Glomerular visceral epithelial cell (primary cell): ENCODE data around the gene ZBTB22.
"Not testable (repeated sequence)": the region's sequence is repeated elsewhere in the genome, so short reads cannot be mapped to it uniquely, and the experiment has no call there.

ENCODE experiments used
- DNase-seq: peaks from one replicate; pipeline ENCODE4 v3.0.0-alpha.2; 2016; ENCODE audit errors: extremely low spot score

Gene ZBTB22

GRCh38 chr6:33301877-33302276 lies 15.7 kb downstream of the ZBTB22 start:
- no peak for DNase-seq

DNA sequence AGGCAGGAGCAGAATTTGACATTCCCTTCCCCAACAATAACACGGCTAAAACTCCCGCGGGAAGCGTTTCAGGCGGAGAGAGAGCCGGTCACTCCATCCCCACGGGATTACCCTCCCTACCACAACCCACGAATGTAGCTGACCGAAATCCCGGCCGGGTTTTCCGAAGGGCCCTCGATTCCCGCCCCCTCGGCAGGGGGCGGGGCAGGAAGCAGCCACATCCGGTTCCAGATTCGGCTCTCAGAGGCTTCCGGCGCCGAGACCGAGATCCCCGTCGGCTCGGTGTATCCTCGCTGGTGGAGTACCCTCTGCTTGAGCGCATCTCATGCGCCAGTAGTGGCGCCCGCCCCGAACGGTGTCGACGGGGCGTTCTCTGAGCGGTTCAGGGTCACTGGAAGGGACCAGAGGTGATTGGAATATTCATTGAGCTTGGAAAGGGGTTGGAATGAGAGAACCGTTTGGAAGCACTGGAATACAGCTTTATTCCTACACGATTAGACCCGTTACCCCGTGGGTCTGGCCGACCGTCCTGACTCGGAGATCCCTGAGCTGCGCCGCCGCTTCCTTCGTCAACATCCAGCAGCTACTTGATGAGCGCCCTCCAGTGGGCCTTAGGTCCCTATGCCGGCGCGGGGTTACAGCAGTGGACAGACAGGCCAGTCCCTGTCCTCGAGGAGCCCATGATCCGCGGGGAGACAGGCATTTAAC lies 18.2 kb downstream of the ZBTB22 start:
- DNase-seq: peak; percentile 95

GRCh38 chr6:33298773-33299236 lies 18.7 kb downstream of the ZBTB22 start, which contains the start of gene RGL2:
Gene RGL2, minus strand, starts transcription at chr6:33298942. Its CDS starts 332 bp downstream, at chr6:33298610.
- peak; percentile 72 for DNase-seq

DNA sequence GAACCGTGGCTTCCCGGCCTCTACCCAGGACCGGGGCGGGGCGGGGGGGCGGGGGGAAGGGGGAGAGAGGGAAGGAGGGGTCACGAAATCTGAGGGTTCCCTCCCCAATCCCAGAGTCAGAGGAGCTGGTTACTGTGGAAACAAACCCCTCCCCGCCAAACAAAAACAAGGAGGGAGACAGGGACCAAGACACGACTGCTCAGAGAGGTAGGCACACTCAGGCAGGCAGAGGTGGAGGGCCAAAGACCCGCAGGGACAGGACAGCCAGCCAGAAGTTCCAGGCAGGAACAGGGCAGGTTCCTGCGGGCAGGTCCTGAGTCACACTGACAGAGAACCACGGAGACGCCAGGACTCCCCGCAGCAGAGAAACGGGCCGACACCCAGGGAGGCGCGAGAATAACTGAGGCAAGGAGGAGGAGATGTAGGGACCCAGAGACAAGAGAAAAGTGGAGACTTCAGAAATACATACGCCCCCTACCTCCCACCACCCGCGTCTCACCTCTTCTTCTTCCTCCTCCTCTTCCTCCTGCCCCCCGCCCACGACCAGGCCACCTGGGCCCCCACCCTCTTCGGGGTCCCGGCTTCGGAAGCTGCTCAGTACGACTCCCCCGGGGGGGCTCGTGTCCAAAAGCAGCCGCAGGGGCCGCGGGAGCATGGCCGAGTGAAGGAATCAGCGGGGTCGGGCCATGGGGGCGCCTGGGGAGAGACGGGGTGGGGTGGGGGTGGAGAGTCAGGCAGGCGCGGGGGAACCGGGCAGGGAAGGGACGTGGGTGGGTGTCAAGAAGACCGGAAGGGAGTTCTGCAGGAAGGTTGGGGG lies 19.4 kb downstream of the ZBTB22 start:
- DNase-seq: peak; percentile 91

GRCh38 chr6:33297406-33297955 lies 20.1 kb downstream of the ZBTB22 start:
- DNase-seq: no peak

- DNase-seq: no peak
Observed at GRCh38 chr6:33296797-33297405, 20.6 kb downstream of the ZBTB22 start.

DNA sequence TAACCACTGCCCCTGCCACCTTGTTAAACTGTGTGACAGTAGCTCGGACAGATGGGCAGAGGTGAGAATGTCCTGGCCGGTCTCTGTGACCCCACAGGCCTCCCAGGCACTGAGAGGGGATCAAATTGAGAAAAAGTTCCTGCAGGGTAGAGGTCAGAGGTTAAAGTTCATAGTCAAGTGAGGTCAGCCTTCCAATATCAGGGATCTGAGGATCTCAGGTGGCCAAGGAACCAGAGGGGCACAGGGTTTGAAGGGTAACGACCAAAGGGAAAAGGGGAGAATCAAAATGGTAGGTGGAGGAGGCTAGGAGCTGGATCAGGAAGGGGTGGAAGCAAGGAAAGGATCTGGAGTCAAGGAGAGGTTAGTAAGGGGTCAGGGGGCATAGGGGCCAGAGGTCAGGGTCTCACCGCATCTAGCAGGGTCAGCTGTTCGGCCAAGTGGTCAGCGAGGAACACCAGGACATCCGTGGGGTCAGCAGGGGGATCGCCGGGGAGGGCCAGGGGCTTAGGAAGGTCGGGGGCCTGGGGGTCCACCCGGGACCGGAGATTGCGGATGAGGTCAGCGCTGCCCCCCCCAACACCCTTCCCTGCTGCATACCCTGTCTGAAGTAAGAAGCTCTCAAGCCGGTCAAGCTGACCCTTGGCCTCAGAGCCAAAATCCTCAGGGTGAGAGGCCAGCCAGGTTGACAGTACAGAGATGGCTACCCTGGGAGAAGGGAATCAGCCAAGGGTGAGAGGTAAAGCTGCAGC lies 21.7 kb downstream of the ZBTB22 start:
- DNase-seq: no peak

DNA sequence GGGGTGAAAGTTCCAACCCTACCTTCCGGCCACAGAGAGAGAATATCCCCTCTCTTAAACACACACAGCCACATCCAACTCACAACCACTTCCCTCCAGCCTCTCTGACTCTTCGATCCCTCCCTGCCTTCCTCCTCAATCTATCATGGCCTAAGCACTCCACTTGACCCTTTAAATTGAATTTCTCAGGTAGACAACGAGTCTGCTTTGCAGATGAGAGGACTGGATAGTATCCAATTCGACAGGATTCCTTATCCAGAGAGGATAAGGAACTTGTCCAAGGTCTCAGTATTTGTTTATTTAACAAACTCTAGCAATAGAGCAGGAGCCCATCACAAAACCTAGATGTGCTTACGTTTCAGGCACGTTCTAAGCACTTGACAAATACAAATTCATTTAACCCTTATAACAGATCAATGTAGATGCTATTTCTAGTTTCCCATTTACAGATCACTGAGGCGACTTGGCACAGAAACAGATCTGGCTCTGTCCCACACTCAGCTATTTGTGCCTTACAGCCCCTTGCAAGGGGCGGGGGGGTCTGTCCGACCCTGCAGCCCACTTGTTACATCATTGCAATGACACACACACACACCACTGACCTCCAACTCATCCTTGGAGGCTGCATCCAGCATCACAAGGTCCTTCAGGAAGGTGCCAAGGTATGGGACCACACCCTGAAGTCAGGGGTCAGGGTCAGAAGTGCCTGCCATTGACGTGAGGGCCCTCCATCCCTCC lies 23.3 kb downstream of the ZBTB22 start:
- no peak for DNase-seq

GRCh38 chr6:33292996-33293682 lies 24.4 kb downstream of the ZBTB22 start:
- no peak for DNase-seq

- no peak for DNase-seq
Observed at GRCh38 chr6:33290459-33290858, 27.1 kb downstream of the ZBTB22 start.

DNA sequence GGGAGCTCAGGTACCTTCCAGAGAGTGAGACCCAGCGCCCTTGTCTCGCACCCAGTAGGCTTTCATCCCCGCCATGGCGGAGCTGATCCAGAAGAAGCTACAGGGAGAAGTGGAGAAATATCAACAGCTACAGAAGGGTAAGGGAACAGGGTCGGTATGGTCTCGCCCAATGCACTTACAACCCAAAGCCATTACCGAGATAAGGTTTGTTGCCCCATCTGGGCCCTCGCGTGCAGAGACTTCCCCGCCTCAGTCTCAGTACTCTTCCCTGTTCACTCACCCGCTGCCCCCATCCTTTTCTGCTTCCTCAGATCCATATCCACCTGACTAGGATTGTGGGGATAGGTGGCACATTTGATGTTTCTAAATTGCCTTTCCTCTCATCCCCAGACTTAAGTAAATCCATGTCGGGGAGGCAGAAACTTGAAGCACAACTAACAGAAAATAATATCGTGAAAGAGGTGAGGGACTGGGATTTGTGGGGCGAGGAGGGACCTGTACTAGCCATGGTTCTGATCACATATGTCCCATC lies 27.7 kb downstream of the ZBTB22 start:
- no peak for DNase-seq

GRCh38 chr6:33288921-33289783 lies 28.4 kb downstream of the ZBTB22 start, which contains the start of the genes PFDN6 and WDR46:
Gene PFDN6, plus strand, starts transcription at chr6:33289601. Its CDS starts 256 bp downstream, at chr6:33289857.
Gene WDR46, minus strand, starts transcription at chr6:33289239. Its CDS starts 69 bp downstream, at chr6:33289170.
- peak; percentile 85 for DNase-seq

DNA sequence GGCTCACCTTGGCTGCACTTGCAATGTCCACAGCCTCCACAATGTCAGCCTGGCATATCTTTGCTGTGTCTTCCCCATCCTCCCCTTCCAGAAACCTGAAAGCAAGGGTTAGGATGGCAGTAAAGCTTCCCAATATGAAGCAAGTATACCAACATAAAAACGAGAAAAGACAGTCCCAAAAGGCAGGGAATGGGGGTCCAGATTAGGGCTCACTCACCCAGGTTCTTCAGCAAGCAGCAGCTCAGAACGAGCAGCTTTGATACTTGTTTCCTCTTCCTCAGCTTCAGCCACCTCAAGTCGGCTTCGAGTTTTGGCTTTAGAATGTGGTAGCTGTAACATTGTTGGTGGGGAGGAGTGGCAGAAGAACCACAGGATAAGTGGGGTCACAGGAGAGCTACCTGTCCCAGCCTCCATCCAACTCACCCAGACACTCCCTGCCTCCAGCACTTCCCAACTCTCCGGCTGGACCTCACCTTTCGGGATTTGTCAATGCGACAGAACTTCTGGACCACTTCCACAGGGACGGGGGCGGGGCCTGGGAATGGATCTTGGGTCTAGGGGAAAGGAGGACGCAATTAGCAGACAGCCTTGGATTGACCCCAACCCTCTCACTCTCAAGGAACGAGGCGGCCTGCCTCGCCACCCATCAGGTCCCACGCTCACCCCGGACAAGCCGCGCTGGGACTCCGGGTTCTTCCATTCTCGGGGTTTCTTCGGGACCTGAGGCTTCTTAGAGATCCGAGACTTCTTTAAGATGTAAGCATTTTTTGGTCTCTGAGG lies 29.2 kb downstream of the ZBTB22 start:
- no peak for DNase-seq

DNA sequence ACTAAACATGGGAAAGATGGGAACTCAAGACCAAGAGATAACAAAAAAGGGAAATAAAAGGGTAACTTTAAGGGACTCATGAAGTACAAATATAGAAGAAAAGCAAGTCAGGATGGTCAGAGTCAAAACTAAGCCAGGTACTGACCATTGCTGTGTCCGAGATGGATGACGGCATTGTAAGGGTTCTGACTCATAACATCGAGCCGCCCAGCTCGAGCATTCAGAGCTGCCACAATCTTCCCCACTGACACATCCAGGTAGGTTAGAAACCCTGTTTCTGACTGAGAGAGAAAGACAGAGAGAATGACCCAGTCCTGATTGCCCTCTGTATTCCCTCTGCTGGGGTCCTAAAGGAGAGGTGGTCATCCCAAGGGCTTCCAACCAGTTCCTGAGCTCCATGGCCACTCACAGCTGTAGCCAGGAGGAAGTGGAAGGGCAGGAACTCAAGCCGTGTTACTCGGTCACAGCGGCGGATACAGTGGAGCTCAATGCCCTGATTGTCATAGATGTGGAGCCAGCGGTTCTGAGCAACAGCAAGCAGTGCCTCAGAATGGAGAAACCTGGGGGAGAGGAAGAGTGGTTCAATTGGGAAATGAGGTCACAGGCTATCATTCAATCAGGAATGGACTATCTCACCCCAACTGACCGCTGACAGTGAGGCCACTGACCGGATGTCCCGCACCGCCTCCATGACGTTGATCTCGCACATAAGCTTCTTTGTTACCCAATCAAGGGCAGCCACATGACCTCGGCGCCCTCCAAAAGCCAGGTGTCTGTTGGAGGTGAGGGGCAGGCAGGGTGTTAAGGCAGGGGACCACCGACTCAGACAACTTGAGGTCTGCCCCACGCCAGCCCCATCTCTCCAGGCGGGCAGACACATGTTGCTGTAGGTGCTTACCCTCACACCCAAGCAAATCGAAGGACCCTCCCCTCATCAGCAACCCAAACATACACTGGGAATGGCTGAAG lies 30.3 kb downstream of the ZBTB22 start:
- DNase-seq: no peak

DNA sequence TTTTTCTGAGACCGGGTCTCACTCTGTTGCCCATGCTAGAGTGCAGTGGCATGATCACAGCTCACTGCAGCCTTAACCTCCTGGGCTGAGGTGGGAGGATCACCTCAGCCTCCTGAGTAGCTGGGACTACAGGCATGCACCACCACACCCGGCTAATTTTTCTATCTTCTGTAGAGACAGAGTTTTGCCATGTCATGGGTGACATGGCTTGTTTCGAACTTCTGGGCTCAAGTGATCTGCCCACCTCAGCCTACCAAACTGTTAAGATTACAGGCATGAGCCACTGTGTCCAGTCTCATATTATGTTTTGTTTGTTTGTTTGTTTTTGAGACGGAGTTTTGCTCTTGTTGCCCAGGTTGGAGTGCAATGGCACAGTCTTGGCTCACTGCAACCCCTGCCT lies 32.3 kb downstream of the ZBTB22 start:
- not testable (repeated sequence) for DNase-seq

DNA sequence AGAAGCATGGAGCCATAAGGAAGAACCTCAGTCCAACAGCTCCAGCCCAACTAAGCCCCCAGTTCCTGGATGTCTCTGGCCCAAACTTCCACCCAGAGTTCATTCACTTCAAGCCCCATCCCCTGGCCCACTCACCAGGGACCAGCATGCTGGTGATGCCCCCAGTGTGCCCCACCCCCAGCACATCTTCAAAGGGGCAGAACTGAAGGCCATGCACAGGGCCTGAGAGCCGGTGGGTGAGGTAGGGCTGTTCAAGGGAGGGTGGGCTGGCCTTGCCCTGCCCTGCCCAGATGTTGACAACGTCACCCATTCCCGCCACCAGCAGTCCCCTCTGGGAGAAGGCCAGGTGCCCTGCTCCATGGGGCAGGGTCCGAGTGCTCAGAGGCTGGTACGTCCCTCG lies 37.0 kb downstream of the ZBTB22 start:
- DNase-seq: no peak
